Measurements from ENCODE around the gene OR5D16.

DNA sequence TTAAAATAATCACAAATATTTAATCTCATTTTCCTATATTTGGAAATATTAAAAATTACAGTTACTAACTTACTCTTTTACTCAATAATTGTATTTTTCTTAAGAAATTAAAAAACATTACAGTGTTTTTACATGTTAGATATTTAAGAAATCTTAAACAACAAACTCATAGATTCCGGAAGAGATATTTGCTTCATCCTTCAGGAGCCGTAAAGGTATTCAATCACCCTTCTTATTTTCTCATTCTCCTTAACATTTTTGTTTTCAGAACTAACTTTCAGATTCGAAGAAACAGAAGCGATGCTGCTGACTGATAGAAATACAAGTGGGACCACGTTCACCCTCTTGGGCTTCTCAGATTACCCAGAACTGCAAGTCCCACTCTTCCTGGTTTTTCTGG lies 19.2 kb upstream of the OR5D16 start, which contains the start of gene OR5D18:
- TF ChIP-seq GATA2 (IDR thresholded peaks at IDR 0.05; ENCODE audit: low read depth, low read length): no peak
- TF ChIP-seq GATA3 (IDR thresholded peaks at IDR 0.05; ENCODE audit: low read depth, low read length): no peak
